GM23338 (cell line): Measurements from ENCODE around the gene COMP. TPM values are rescaled to one million over a fixed set of nuclear protein-coding genes. Genes with fewer than 3 reads are reported as not detected.

Experiments used
- ATAC-seq: fragments of 200-7000 bp; cut with Tn5 transposase; 3 replicates; pipeline ENCODE4 v1.9.1; 2020
- DNase-seq: peaks from one replicate; pipeline ENCODE4 v3.0.0-alpha.2; 2015; ENCODE audit warnings: low spot score
- H2AFZ ChIP-seq: fragments of 200-600 bp; sonication (generic); 2 replicates; pipeline ENCODE4 v1.8.0; 2016; ENCODE audit warnings: antibody characterized with exemption, mild to moderate bottlenecking, moderate library complexity
- H3F3A ChIP-seq: fragments of 200-600 bp; sonication (generic); replicated peaks from 2 replicates; pipeline ENCODE4 v1.8.0; 2017; ENCODE audit warnings: antibody characterized with exemption, mixed run types, low read depth
- H3K27ac ChIP-seq: fragments of 200-600 bp; sonication (generic); 2 replicates; pipeline ENCODE4 v1.6.1; 2016; ENCODE audit warnings: low read depth
- H3K27me3 ChIP-seq: fragments of 200-600 bp; sonication (generic); 2 replicates; pipeline ENCODE4 v1.8.0; 2016; ENCODE audit warnings: mild to moderate bottlenecking, mixed run types, moderate library complexity; ENCODE audit not compliant: insufficient read depth
- H3K36me3 ChIP-seq: fragments of 200-600 bp; sonication (generic); 2 replicates; pipeline ENCODE4 v1.8.0; 2016; ENCODE audit warnings: mild to moderate bottlenecking; ENCODE audit not compliant: insufficient read depth
- H3K4me1 ChIP-seq: fragments of 200-600 bp; sonication (generic); 2 replicates; pipeline ENCODE4 v1.8.0; 2016; ENCODE audit warnings: mild to moderate bottlenecking, moderate library complexity; ENCODE audit not compliant: insufficient read depth
- H3K4me2 ChIP-seq: fragments of 200-600 bp; sonication (generic); 2 replicates; pipeline ENCODE4 v1.7.1; 2017; ENCODE audit warnings: mixed run types
- H3K4me3 ChIP-seq: fragments of 200-600 bp; sonication (generic); 2 replicates; pipeline ENCODE4 v1.6.1; 2016; ENCODE audit warnings: mixed run types
- H3K79me2 ChIP-seq: fragments of 200-600 bp; sonication (generic); replicated peaks from 2 replicates; pipeline ENCODE4 v1.8.0; 2017; ENCODE audit warnings: mild to moderate bottlenecking; ENCODE audit not compliant: insufficient read depth
- H3K9me2 ChIP-seq: fragments of 200-600 bp; sonication (generic); 2 replicates; pipeline ENCODE4 v1.8.0; 2017; ENCODE audit not compliant: insufficient read depth
- H4K20me1 ChIP-seq: fragments of 200-600 bp; sonication (generic); replicated peaks from 2 replicates; pipeline ENCODE4 v1.8.0; 2017; ENCODE audit warnings: mild to moderate bottlenecking; ENCODE audit not compliant: insufficient read depth
- H3K27ac Mint-ChIP-seq: 2 replicates; pipeline ENCODE4 v1.8.0; 2020; ENCODE audit warnings: inconsistent platforms, mild to moderate bottlenecking, moderate library complexity, mixed read lengths
- H3K27me3 Mint-ChIP-seq: 3 replicates; pipeline ENCODE4 v1.8.0; 2022; ENCODE audit warnings: low read depth, mild to moderate bottlenecking, moderate library complexity, mixed read lengths, inconsistent platforms; ENCODE audit not compliant: insufficient read depth, poor library complexity
- H3K36me3 Mint-ChIP-seq: 3 replicates; pipeline ENCODE4 v1.8.0; 2021; ENCODE audit warnings: low read depth, mild to moderate bottlenecking, inconsistent platforms, moderate library complexity, mixed read lengths
- H3K4me1 Mint-ChIP-seq: 3 replicates; pipeline ENCODE4 v1.8.0; 2020; ENCODE audit warnings: mild to moderate bottlenecking, inconsistent platforms, mixed read lengths
- H3K4me3 Mint-ChIP-seq: 3 replicates; pipeline ENCODE4 v1.8.0; 2021; ENCODE audit warnings: moderate library complexity, mild to moderate bottlenecking, inconsistent platforms, mixed read lengths
- H3K9me3 Mint-ChIP-seq: 3 replicates; pipeline ENCODE4 v1.8.0; 2020; ENCODE audit warnings: moderate library complexity, mild to moderate bottlenecking, inconsistent platforms, mixed read lengths
- CREB1 ChIP-seq: fragments of 250-450 bp; sonication (Bioruptor Pico); IDR thresholded peaks from 2 replicates; pipeline ENCODE4 v1.5.0; 2020; ENCODE audit warnings: low read depth, mild to moderate bottlenecking, moderate library complexity
- CTCF ChIP-seq, 2 experiments: fragments of 200-600 bp in 1 of 2; sonication (generic) in 1 of 2; conservative IDR thresholded peaks; 2 replicates each; pipeline versions ENCODE4 v1.5.1 to v1.6.1; 2016 to 2017; ENCODE audit warnings: antibody characterized with exemption in 2 of 2, low read depth in 2 of 2, mild to moderate bottlenecking in 2 of 2, moderate library complexity in 1 of 2
- ETS1 ChIP-seq: IDR thresholded peaks from 2 replicates; pipeline ENCODE4 v1.6.1; 2016; ENCODE audit warnings: antibody characterized with exemption
- EZH2 ChIP-seq: fragments of 200-600 bp; sonication (generic); IDR thresholded peaks from one replicate; pipeline ENCODE4 v1.8.0; 2017; ENCODE audit warnings: antibody characterized with exemption, mild to moderate bottlenecking, low read depth; ENCODE audit not compliant: unreplicated experiment
- EZH2phosphoT487 ChIP-seq: fragments of 200-600 bp; sonication (generic); IDR thresholded peaks from one replicate; pipeline ENCODE4 v1.8.1; 2018; ENCODE audit warnings: antibody characterized with exemption; ENCODE audit not compliant: unreplicated experiment
- JUNB ChIP-seq: IDR thresholded peaks from one replicate; pipeline ENCODE4 v1.6.1; 2016; ENCODE audit warnings: antibody characterized with exemption; ENCODE audit not compliant: unreplicated experiment
- NANOG ChIP-seq: IDR thresholded peaks from 2 replicates; pipeline ENCODE4 v1.6.1; 2016; ENCODE audit warnings: antibody characterized with exemption, borderline replicate concordance
- POLR2AphosphoS5 ChIP-seq: IDR thresholded peaks from 2 replicates; pipeline ENCODE4 v1.6.1; 2016; ENCODE audit warnings: antibody characterized with exemption, low read depth
- REST ChIP-seq: IDR thresholded peaks from one replicate; pipeline ENCODE4 v1.6.1; 2018; ENCODE audit warnings: antibody characterized with exemption; ENCODE audit not compliant: unreplicated experiment
- STAT1 ChIP-seq: IDR thresholded peaks from one replicate; pipeline ENCODE4 v1.6.1; 2016; ENCODE audit warnings: antibody characterized with exemption; ENCODE audit not compliant: unreplicated experiment
- ZNF114 ChIP-seq: fragments of 250-450 bp; sonication (Bioruptor Pico); IDR thresholded peaks from 2 replicates; pipeline ENCODE4 v1.5.0; 2020; ENCODE audit warnings: mild to moderate bottlenecking, moderate library complexity
- ZNF331 ChIP-seq: fragments of 250-450 bp; sonication (Bioruptor Pico); IDR thresholded peaks from 2 replicates; pipeline ENCODE4 v1.5.0; 2020; ENCODE audit warnings: low read depth, mild to moderate bottlenecking, moderate library complexity
- ZNF462 ChIP-seq: fragments of 250-450 bp; sonication (Bioruptor Pico); IDR thresholded peaks from 2 replicates; pipeline ENCODE4 v1.5.0; 2020; ENCODE audit warnings: mild to moderate bottlenecking, moderate library complexity
- polyA plus RNA-seq: library from polyadenylated mRNA; unstranded; fragments of >200 nt; fragmentation: Nextera tagmentation; extraction: Ambion mirVana; gene quantifications from 2 replicates; pipeline ENCODE4 v1.2.1, GENCODE V29; 2016
- total RNA-seq: library from RNA; depleted of rRNA; stranded (reverse); fragments of >200 nt; shearing (Covaris generic); gene quantifications from 2 replicates; pipeline ENCODE4 v1.2.3, GENCODE V29; 2014

Gene COMP
- total and polyA plus RNA-seq, 2 experiments from 2014 or later = 0.58 to 0.63 TPM

- ATAC-seq = no peak
- no peaks in the 10 kb centered on the region for H3K36me3 Mint-ChIP-seq
- H3K9me3 Mint-ChIP-seq = no peaks in the 10 kb centered on the region
- no peaks in the 10 kb centered on the region for H3F3A ChIP-seq
- no peak overlapping the region for H2AFZ ChIP-seq
- DNase-seq = no peak
- H3K79me2 ChIP-seq = no peaks in the 10 kb centered on the region
- peaks cover 91% of the 10 kb centered on the region for H3K27me3 ChIP-seq
- H3K4me3 ChIP-seq = no peak overlapping the region
- peaks cover 72% of the 10 kb centered on the region for H3K27me3 Mint-ChIP-seq
- H4K20me1 ChIP-seq = peaks cover 3% of the 10 kb centered on the region; the same call in 1 of the 2 replicates
- H3K36me3 ChIP-seq = no peaks in the 10 kb centered on the region
- no peak overlapping the region for H3K4me3 Mint-ChIP-seq
- TF ChIP-seq CTCF (conservative IDR thresholded peaks at IDR 0.05; ENCODE audit: low read depth in 2 of 2) = no peak
- TF ChIP-seq CREB1 = no peak
- TF ChIP-seq ZNF462 = no peak
- TF ChIP-seq REST = no peak
- no peak for TF ChIP-seq EZH2
- no peak for TF ChIP-seq EZH2phosphoT487
- no peak for TF ChIP-seq ETS1
- TF ChIP-seq JUNB = no peak
- TF ChIP-seq ZNF114 (CRISPR knock-in tag) = no peak
- no peak for TF ChIP-seq ZNF331
- TF ChIP-seq STAT1 = no peak
- no peak for TF ChIP-seq NANOG
- no peak for TF ChIP-seq POLR2AphosphoS5
- H3K4me2 ChIP-seq = no peak overlapping the region
- H3K9me2 ChIP-seq = no peaks in the 10 kb centered on the region
- no peaks in the 10 kb centered on the region for H3K4me1 Mint-ChIP-seq
- H3K27ac Mint-ChIP-seq = no peak overlapping the region
- no peak overlapping the region for H3K27ac ChIP-seq
- H3K4me1 ChIP-seq = no peaks in the 10 kb centered on the region
Measured at GRCh38 chr19:18776736-18777135, 14.4 kb downstream of the COMP start.
